ENCODE data around the gene GCNT2. TPM values are rescaled to one million over a fixed set of nuclear protein-coding genes. Genes with fewer than 3 reads are reported as not detected.
"Not testable (repeated sequence)": the region's sequence is repeated elsewhere in the genome, so short reads cannot be mapped to it uniquely, and the experiment has no call there.

Gene GCNT2
- total and polyA plus RNA-seq, 2 of the 8 experiments (the other 6 are each of a cell fraction or from before 2014, with no cell fraction given) = 19.3 to 52.5 TPM

- TF ChIP-seq TEAD4 (IDR thresholded peaks at IDR 0.05; ENCODE audit: low read depth, low read length) (no peak), RAD21 (IDR thresholded peaks at IDR 0.05 in 1 of 2, conservative IDR thresholded peaks at IDR 0.05 in 1 of 2; ENCODE audit: low read depth in 2 of 2, low read length in 2 of 2) (no peak)
Observed at GRCh38 chr6:10580570-10580969, 59.4 kb downstream of the GCNT2 start (continued).

DNA sequence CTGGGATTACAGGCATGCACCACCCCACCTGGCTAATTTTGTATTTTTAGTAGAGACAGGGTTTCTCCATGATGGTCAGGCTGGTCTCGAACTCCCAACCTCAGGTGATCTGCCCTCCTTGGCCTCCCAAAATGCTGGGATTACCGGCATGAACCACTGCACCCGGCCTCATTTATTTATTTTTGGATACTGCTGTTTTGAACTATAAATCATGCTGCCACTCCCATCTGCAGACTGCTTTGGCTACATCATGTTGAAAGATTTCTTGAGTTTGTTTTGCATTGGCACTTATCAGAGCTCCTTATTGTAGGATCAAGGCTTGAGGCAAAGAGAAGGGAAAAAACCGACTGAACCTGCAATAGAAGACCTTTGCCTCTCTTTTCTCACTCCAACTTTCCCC lies 60.3 kb downstream of the GCNT2 start:
- not testable (repeated sequence) for H3K56ac ChIP-seq (replicated peaks; ENCODE audit: insufficient read length, low read depth, low read length); H3K23me2 ChIP-seq (ENCODE audit: low read depth, low read length); H3K23ac ChIP-seq (ENCODE audit: insufficient read length); H3K79me1 ChIP-seq (ENCODE audit: low read depth, low read length); H3K9ac ChIP-seq (replicated peaks in 1 of 4; ENCODE audit: extremely low read depth in 1 of 4, low read depth in 3 of 4, low read length in 3 of 4); DNase-seq (ENCODE audit: low read depth in 1 of 2, low spot score in 2 of 2); H4K8ac ChIP-seq (ENCODE audit: extremely low read depth, insufficient read depth, low read length); H3K27me3 ChIP-seq (replicated peaks in 1 of 4; ENCODE audit: control insufficient read depth in 3 of 4, extremely low read depth in 1 of 4, insufficient read depth in 3 of 4, low read length in 3 of 4); H3K4me3 ChIP-seq (ENCODE audit: extremely low read depth in 1 of 4, insufficient read depth in 2 of 4, low read depth in 3 of 4, low read length in 4 of 4); H2BK15ac ChIP-seq (ENCODE audit: low read length); H3K4me2 ChIP-seq (ENCODE audit: insufficient read depth in 1 of 2, low read depth in 2 of 2, low read length in 2 of 2); H2BK120ac ChIP-seq (replicated peaks; ENCODE audit: low read depth, low read length); H3K4ac ChIP-seq (replicated peaks; ENCODE audit: insufficient read length, low read depth, low read length); H3K36me3 ChIP-seq (ENCODE audit: control insufficient read depth in 2 of 4, insufficient read depth in 4 of 4, low read length in 3 of 4); H3K18ac ChIP-seq (ENCODE audit: extremely low read depth, low read length); H2AFZ ChIP-seq (ENCODE audit: low read length); H3K27ac ChIP-seq (ENCODE audit: low read depth, low read length); FAIRE-seq; H2BK20ac ChIP-seq (ENCODE audit: low read length); H4K91ac ChIP-seq (replicated peaks; ENCODE audit: insufficient read length, low read length); H3K9me3 ChIP-seq (ENCODE audit: insufficient read depth in 2 of 2, low read depth in 1 of 2, low read length in 1 of 2); H3K14ac ChIP-seq (ENCODE audit: insufficient read length); H2AK5ac ChIP-seq (ENCODE audit: low read depth, low read length); H4K5ac ChIP-seq (ENCODE audit: insufficient read length, low read depth, low read length); H2BK5ac ChIP-seq (ENCODE audit: low read depth, low read length); H2BK12ac ChIP-seq (ENCODE audit: low read depth, low read length); H4K20me1 ChIP-seq (replicated peaks in 1 of 2; ENCODE audit: control insufficient read depth in 1 of 2, insufficient read depth in 2 of 2, low read length in 2 of 2)
- Histone ChIP-seq H3K79me2 (ENCODE audit: control insufficient read depth in 1 of 2, insufficient read depth in 2 of 2, low read length in 2 of 2) (peaks cover 6 to 75% of the 10 kb centered on the region in 2 experiments), H3K4me1 (replicated peaks in 1 of 4; ENCODE audit: control insufficient read depth in 3 of 4, insufficient read depth in 4 of 4, low read length in 3 of 4) (peaks cover 24 to 48% (median 35%) of the 10 kb centered on the region in 4 experiments)
- ChIA-PET POLR2A (ENCODE audit: partially characterized antibody) (interaction anchor here (0.9 to 17.1 kb wide), 5 partner anchors 10 to 60 kb away, joined by 3 to 154 read pairs (median 8); partner anchors contain the start of gene GCNT2), CTCF (ENCODE audit: partially characterized antibody) (interaction anchor here (1.2 to 1.6 kb wide), 3 partner anchors 17 to 71 kb away, joined by 4 to 6 read pairs (median 4); partner anchors contain the start of gene GCNT2)
- WGBS, 2 experiments (ENCODE audit: extremely low coverage in 1 of 2, insufficient coverage in 1 of 2, insufficient read length in 1 of 2, insufficient replicate concordance in 2 of 2, low coverage in 1 of 2, low lambda C conversion rate in 2 of 2, missing lambda C conversion rate in 1 of 2) = 90% methylated on average over 4 of the region's 4 CpGs; no CpG with 5 or more reads in 1 of the 2 experiments
